Neural cell (in vitro differentiated cells): ENCODE results near the gene CALHM5. TPM values are rescaled to one million over a fixed set of nuclear protein-coding genes. Genes with fewer than 3 reads are reported as not detected.

Experiments used
- H2AFZ ChIP-seq: fragments of 200-600, 300-800 bp; sonication (generic), shearing (Covaris generic); 2 replicates; pipeline ENCODE4 v1.6.0; 2014; ENCODE audit warnings: low read depth, mild to moderate bottlenecking, antibody characterized with exemption, low read length, moderate library complexity
- H3F3A ChIP-seq: fragments of 200-600 bp; shearing (Covaris generic); 2 replicates; pipeline ENCODE4 v1.6.1; 2016; ENCODE audit warnings: mild to moderate bottlenecking, moderate library complexity, mixed read lengths, antibody characterized with exemption, low read length; ENCODE audit not compliant: insufficient read depth, poor library complexity, severe bottlenecking
- H3K27ac ChIP-seq: fragments of 200-600, 300-800 bp; sonication (generic), shearing (Covaris generic); 2 replicates; pipeline ENCODE4 v1.5.1; 2014; ENCODE audit warnings: mild to moderate bottlenecking, low read length, moderate library complexity
- H3K27me3 ChIP-seq: fragments of 300-800, 200-600 bp; sonication (generic), shearing (Covaris generic); 2 replicates; pipeline ENCODE4 v1.6.0; 2014; ENCODE audit warnings: mild to moderate bottlenecking, low read depth, low read length, moderate library complexity; ENCODE audit not compliant: insufficient read depth
- H3K36me3 ChIP-seq: fragments of 300-800, 200-600 bp; sonication (generic), shearing (Covaris generic); 2 replicates; pipeline ENCODE4 v1.5.1; 2014; ENCODE audit warnings: mild to moderate bottlenecking, antibody characterized with exemption, low read length, moderate library complexity; ENCODE audit not compliant: insufficient read depth
- H3K4me2 ChIP-seq: fragments of 300-800, 200-600 bp; sonication (generic), shearing (Covaris generic); 2 replicates; pipeline ENCODE4 v1.6.0; 2014; ENCODE audit warnings: mild to moderate bottlenecking, low read length
- H3K4me3 ChIP-seq: fragments of 300-800, 200-600 bp; sonication (generic), shearing (Covaris generic); 2 replicates; pipeline ENCODE4 v1.5.1; 2014; ENCODE audit warnings: mild to moderate bottlenecking, low read length, moderate library complexity
- H3K79me2 ChIP-seq: fragments of 200-600 bp; shearing (Covaris generic); replicated peaks from 2 replicates; pipeline ENCODE4 v1.6.0; 2014; ENCODE audit warnings: mild to moderate bottlenecking, low read length, moderate library complexity; ENCODE audit not compliant: insufficient read depth
- H3K9ac ChIP-seq: fragments of 300-800, 200-600 bp; sonication (generic), shearing (Covaris generic); 2 replicates; pipeline ENCODE4 v1.6.1; 2016; ENCODE audit warnings: mild to moderate bottlenecking, low read length, mixed read lengths
- H3K9me2 ChIP-seq: fragments of 200-600 bp; shearing (Covaris generic); 2 replicates; pipeline ENCODE4 v1.6.1; 2016; ENCODE audit warnings: mild to moderate bottlenecking, low read length, mixed read lengths; ENCODE audit not compliant: insufficient read depth
- H3K9me3 ChIP-seq: fragments of 200-600, 300-800 bp; sonication (generic), shearing (Covaris generic); 2 replicates; pipeline ENCODE4 v1.6.1; 2016; ENCODE audit warnings: mild to moderate bottlenecking, mixed run types, low read length, moderate library complexity, mixed read lengths
- H4K20me1 ChIP-seq: fragments of 200-600 bp; shearing (Covaris generic); 2 replicates; pipeline ENCODE4 v1.6.1; 2016; ENCODE audit warnings: mild to moderate bottlenecking, mixed run types; ENCODE audit not compliant: insufficient read depth
- EP300 ChIP-seq: fragments of 450-650 bp; conservative IDR thresholded peaks from 2 replicates; pipeline ENCODE4 v1.6.1; 2014; ENCODE audit warnings: antibody characterized with exemption, mild to moderate bottlenecking, moderate library complexity; ENCODE audit not compliant: poor library complexity, severe bottlenecking
- EZH2 ChIP-seq: fragments of 200-600, 300-800 bp; shearing (Covaris generic), sonication (generic); IDR thresholded peaks from 2 replicates; pipeline ENCODE4 v1.6.1; 2014; ENCODE audit warnings: antibody characterized with exemption, low read length, borderline replicate concordance, mild to moderate bottlenecking; ENCODE audit not compliant: insufficient read depth, poor library complexity, severe bottlenecking
- MXI1 ChIP-seq: fragments of 450-650 bp; conservative IDR thresholded peaks from 2 replicates; pipeline ENCODE4 v1.6.1; 2014; ENCODE audit warnings: antibody characterized with exemption, mild to moderate bottlenecking; ENCODE audit not compliant: poor library complexity, severe bottlenecking
- POLR2AphosphoS5 ChIP-seq: IDR thresholded peaks from 2 replicates; pipeline ENCODE4 v1.6.1; 2012
- RAD21 ChIP-seq: fragments of 450-650 bp; conservative IDR thresholded peaks from 2 replicates; pipeline ENCODE4 v1.6.1; 2014; ENCODE audit warnings: antibody characterized with exemption, mild to moderate bottlenecking, moderate library complexity
- SMC3 ChIP-seq: fragments of 450-650 bp; conservative IDR thresholded peaks from 2 replicates; pipeline ENCODE4 v1.6.1; 2014; ENCODE audit warnings: antibody characterized with exemption, mild to moderate bottlenecking, moderate library complexity; ENCODE audit not compliant: poor library complexity
- TAF1 ChIP-seq: IDR thresholded peaks from 2 replicates; pipeline ENCODE4 v1.6.1; 2012; ENCODE audit warnings: low read depth
- polyA plus RNA-seq: library from polyadenylated mRNA; depleted of rRNA; stranded (reverse); fragments of >200 nt; gene quantifications from 2 replicates; pipeline ENCODE4 v1.2.3, GENCODE V29; 2014
- TF ChIP-seq, protein P1 (sequence below): IDR thresholded peaks from 2 replicates; pipeline ENCODE4 v1.6.1; 2012; ENCODE audit warnings: borderline replicate concordance
- TF ChIP-seq, protein P2 (sequence below): fragments of 450-650 bp; IDR thresholded peaks from 2 replicates; pipeline ENCODE4 v1.5.1; 2014; ENCODE audit warnings: antibody characterized with exemption, mild to moderate bottlenecking, moderate library complexity; ENCODE audit not compliant: poor library complexity, severe bottlenecking

The CALHM5 gene
- polyA plus RNA-seq, 1 donor from 2014 or later = 0.07 TPM

DNA sequence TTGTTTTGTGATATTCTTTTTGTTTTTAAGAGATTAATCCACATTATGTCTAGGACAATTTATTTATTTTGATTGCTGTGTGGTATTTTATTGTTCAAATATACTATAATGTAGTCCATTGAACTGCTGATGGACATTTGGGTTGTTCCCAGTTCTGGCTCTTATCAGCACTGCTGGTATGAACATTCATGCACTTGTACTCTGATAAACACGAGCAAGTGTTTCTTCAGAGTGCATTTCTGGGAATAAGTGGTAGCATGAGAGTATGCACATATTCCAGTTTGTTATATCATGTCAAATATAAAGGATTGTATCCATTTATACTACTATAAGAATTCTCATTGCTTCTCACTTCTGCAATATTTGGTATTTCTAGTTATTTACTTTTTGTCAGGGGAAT is 43.1 kb upstream of the CALHM5 start:
- Histone ChIP-seq H3K27me3 (no peaks in the 10 kb centered on the region), H3F3A (no peaks in the 10 kb centered on the region), H4K20me1 (no peaks in the 10 kb centered on the region), H3K27ac (no peak overlapping the region), H3K9ac (no peak overlapping the region), H3K4me3 (no peak overlapping the region), H3K9me2 (no peaks in the 10 kb centered on the region), H2AFZ (no peak overlapping the region), H3K4me2 (no peak overlapping the region), H3K9me3 (no peaks in the 10 kb centered on the region), H3K36me3 (no peaks in the 10 kb centered on the region), H3K79me2 (no peaks in the 10 kb centered on the region)
- TF ChIP-seq MXI1 (no peak), EZH2 (no peak), EP300 (no peak), TAF1 (no peak), POLR2AphosphoS5 (no peak), RAD21 (no peak), SMC3 (no peak)
- TF ChIP-seq, protein P1, sequence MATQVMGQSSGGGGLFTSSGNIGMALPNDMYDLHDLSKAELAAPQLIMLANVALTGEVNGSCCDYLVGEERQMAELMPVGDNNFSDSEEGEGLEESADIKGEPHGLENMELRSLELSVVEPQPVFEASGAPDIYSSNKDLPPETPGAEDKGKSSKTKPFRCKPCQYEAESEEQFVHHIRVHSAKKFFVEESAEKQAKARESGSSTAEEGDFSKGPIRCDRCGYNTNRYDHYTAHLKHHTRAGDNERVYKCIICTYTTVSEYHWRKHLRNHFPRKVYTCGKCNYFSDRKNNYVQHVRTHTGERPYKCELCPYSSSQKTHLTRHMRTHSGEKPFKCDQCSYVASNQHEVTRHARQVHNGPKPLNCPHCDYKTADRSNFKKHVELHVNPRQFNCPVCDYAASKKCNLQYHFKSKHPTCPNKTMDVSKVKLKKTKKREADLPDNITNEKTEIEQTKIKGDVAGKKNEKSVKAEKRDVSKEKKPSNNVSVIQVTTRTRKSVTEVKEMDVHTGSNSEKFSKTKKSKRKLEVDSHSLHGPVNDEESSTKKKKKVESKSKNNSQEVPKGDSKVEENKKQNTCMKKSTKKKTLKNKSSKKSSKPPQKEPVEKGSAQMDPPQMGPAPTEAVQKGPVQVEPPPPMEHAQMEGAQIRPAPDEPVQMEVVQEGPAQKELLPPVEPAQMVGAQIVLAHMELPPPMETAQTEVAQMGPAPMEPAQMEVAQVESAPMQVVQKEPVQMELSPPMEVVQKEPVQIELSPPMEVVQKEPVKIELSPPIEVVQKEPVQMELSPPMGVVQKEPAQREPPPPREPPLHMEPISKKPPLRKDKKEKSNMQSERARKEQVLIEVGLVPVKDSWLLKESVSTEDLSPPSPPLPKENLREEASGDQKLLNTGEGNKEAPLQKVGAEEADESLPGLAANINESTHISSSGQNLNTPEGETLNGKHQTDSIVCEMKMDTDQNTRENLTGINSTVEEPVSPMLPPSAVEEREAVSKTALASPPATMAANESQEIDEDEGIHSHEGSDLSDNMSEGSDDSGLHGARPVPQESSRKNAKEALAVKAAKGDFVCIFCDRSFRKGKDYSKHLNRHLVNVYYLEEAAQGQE = no peak
- TF ChIP-seq, protein P2, sequence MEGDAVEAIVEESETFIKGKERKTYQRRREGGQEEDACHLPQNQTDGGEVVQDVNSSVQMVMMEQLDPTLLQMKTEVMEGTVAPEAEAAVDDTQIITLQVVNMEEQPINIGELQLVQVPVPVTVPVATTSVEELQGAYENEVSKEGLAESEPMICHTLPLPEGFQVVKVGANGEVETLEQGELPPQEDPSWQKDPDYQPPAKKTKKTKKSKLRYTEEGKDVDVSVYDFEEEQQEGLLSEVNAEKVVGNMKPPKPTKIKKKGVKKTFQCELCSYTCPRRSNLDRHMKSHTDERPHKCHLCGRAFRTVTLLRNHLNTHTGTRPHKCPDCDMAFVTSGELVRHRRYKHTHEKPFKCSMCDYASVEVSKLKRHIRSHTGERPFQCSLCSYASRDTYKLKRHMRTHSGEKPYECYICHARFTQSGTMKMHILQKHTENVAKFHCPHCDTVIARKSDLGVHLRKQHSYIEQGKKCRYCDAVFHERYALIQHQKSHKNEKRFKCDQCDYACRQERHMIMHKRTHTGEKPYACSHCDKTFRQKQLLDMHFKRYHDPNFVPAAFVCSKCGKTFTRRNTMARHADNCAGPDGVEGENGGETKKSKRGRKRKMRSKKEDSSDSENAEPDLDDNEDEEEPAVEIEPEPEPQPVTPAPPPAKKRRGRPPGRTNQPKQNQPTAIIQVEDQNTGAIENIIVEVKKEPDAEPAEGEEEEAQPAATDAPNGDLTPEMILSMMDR = no peak

DNA sequence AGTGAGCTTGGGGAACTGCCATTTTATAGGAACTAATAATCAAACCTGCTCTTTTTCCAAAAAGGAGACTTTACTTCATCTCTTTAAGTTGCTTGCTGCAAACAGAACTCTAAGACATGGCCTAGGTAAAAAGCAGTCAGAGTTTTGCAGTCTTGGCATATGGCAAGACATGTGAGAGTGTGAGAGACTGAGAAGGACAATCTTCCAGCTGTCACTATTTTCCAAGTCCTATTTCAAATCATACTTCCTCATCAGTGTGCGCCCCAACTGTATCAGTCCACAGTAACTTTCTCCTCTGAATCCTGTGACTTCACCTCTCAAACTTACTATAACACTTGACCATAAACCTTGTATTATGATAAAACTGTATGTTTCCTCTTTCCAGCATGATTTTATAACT is 39.9 kb upstream of the CALHM5 start:
- Histone ChIP-seq H3K79me2 (no peaks in the 10 kb centered on the region), H3K9me3 (no peaks in the 10 kb centered on the region), H3K9me2 (no peaks in the 10 kb centered on the region), H3K9ac (no peak overlapping the region), H3F3A (no peaks in the 10 kb centered on the region), H3K4me3 (no peak overlapping the region), H3K27me3 (no peaks in the 10 kb centered on the region), H2AFZ (no peak overlapping the region), H4K20me1 (no peaks in the 10 kb centered on the region), H3K36me3 (no peaks in the 10 kb centered on the region), H3K27ac (no peak overlapping the region), H3K4me2 (no peak overlapping the region)
- no peak for TF ChIP-seq MXI1
- no peak for TF ChIP-seq POLR2AphosphoS5
- no peak for TF ChIP-seq TAF1
- no peak for TF ChIP-seq EZH2
- TF ChIP-seq, protein P2 = no peak
- TF ChIP-seq, protein P1 = no peak
- TF ChIP-seq EP300 = no peak
- TF ChIP-seq RAD21 = no peak
- TF ChIP-seq SMC3 = no peak
